ENCODE results near the gene PGA3.
"Not testable (repeated sequence)": the region's sequence is repeated elsewhere in the genome, so short reads cannot be mapped to it uniquely, and the experiment has no call there.

PGA3 gene

GRCh38 chr11:61194981-61195695, 8.2 kb upstream of the PGA3 start:
- H3K4me2 ChIP-seq (ENCODE audit: low read length): no peak overlapping the region
- no peaks in the 10 kb centered on the region for H3K36me3 ChIP-seq (ENCODE audit: insufficient read depth, low read length)
- H3K27me3 ChIP-seq (ENCODE audit: control insufficient read depth, insufficient read depth, low read length): peaks cover 51% of the 10 kb centered on the region
- peaks cover 3% of the 10 kb centered on the region for H3K9me3 ChIP-seq (replicated peaks; ENCODE audit: low read length)
- H3K9ac ChIP-seq (ENCODE audit: low read depth, low read length): no peak overlapping the region
- H3K4me1 ChIP-seq (ENCODE audit: control insufficient read depth, insufficient read depth, low read length): no peaks in the 10 kb centered on the region
- no peak overlapping the region for H3K4me3 ChIP-seq (ENCODE audit: low read length)

GRCh38 chr11:61195719-61196118, 7.6 kb upstream of the PGA3 start:
- no peak overlapping the region for H3K9ac ChIP-seq (ENCODE audit: low read depth, low read length)
- H3K4me2 ChIP-seq (ENCODE audit: low read length): no peak overlapping the region
- H3K9me3 ChIP-seq (replicated peaks; ENCODE audit: low read length): peaks cover 3% of the 10 kb centered on the region
- no peaks in the 10 kb centered on the region for H3K4me1 ChIP-seq (ENCODE audit: control insufficient read depth, insufficient read depth, low read length)
- H3K36me3 ChIP-seq (ENCODE audit: insufficient read depth, low read length): no peaks in the 10 kb centered on the region
- H3K4me3 ChIP-seq (ENCODE audit: low read length): no peak overlapping the region
- peaks cover 51% of the 10 kb centered on the region for H3K27me3 ChIP-seq (ENCODE audit: control insufficient read depth, insufficient read depth, low read length)

- H3K4me1 ChIP-seq (ENCODE audit: control insufficient read depth, insufficient read depth, low read length): no peaks in the 10 kb centered on the region
- H3K36me3 ChIP-seq (ENCODE audit: insufficient read depth, low read length): no peaks in the 10 kb centered on the region
- no peak overlapping the region for H3K4me3 ChIP-seq (ENCODE audit: low read length)
- H3K4me2 ChIP-seq (ENCODE audit: low read length): no peak overlapping the region
- H3K9me3 ChIP-seq (replicated peaks; ENCODE audit: low read length): peaks cover 3% of the 10 kb centered on the region
- H3K27me3 ChIP-seq (ENCODE audit: control insufficient read depth, insufficient read depth, low read length): peaks cover 45% of the 10 kb centered on the region
- H3K9ac ChIP-seq (ENCODE audit: low read depth, low read length): no peak overlapping the region
Observed at GRCh38 chr11:61198361-61198760, 5.0 kb upstream of the PGA3 start.

GRCh38 chr11:61198948-61199523, 4.3 kb upstream of the PGA3 start:
- H3K9ac ChIP-seq (ENCODE audit: low read depth, low read length): no peak overlapping the region
- H3K27me3 ChIP-seq (ENCODE audit: control insufficient read depth, insufficient read depth, low read length): peaks cover 41% of the 10 kb centered on the region
- no peak overlapping the region for H3K4me2 ChIP-seq (ENCODE audit: low read length)
- H3K36me3 ChIP-seq (ENCODE audit: insufficient read depth, low read length): no peaks in the 10 kb centered on the region
- peaks cover 3% of the 10 kb centered on the region for H3K9me3 ChIP-seq (replicated peaks; ENCODE audit: low read length)
- H3K4me1 ChIP-seq (ENCODE audit: control insufficient read depth, insufficient read depth, low read length): no peaks in the 10 kb centered on the region
- H3K4me3 ChIP-seq (ENCODE audit: low read length): no peak overlapping the region

GRCh38 chr11:61201476-61201875, 1.8 kb upstream of the PGA3 start:
- Histone ChIP-seq H3K27me3 (ENCODE audit: control insufficient read depth, insufficient read depth, low read length) (peaks cover 27% of the 10 kb centered on the region), H3K4me1 (ENCODE audit: control insufficient read depth, insufficient read depth, low read length) (no peaks in the 10 kb centered on the region), H3K9me3 (replicated peaks; ENCODE audit: low read length) (peaks cover 3% of the 10 kb centered on the region), H3K4me2 (ENCODE audit: low read length) (no peak overlapping the region), H3K36me3 (ENCODE audit: insufficient read depth, low read length) (no peaks in the 10 kb centered on the region), H3K4me3 (ENCODE audit: low read length) (no peak overlapping the region), H3K9ac (ENCODE audit: low read depth, low read length) (no peak overlapping the region)

GRCh38 chr11:61203873-61204272, 558 bp downstream of the PGA3 start:
- not testable (repeated sequence) for H3K4me3 ChIP-seq (ENCODE audit: low read length); H3K9ac ChIP-seq (ENCODE audit: low read depth, low read length); H3K4me2 ChIP-seq (ENCODE audit: low read length); H3K4me1 ChIP-seq (ENCODE audit: control insufficient read depth, insufficient read depth, low read length); H3K9me3 ChIP-seq (replicated peaks; ENCODE audit: low read length); H3K36me3 ChIP-seq (ENCODE audit: insufficient read depth, low read length)
- peaks cover 13% of the 10 kb centered on the region for H3K27me3 ChIP-seq (ENCODE audit: control insufficient read depth, insufficient read depth, low read length)

- H3K9me3 ChIP-seq (replicated peaks; ENCODE audit: low read length); H3K36me3 ChIP-seq (ENCODE audit: insufficient read depth, low read length); H3K9ac ChIP-seq (ENCODE audit: low read depth, low read length); H3K4me2 ChIP-seq (ENCODE audit: low read length); H3K4me3 ChIP-seq (ENCODE audit: low read length); H3K4me1 ChIP-seq (ENCODE audit: control insufficient read depth, insufficient read depth, low read length): not testable (repeated sequence)
- H3K27me3 ChIP-seq (ENCODE audit: control insufficient read depth, insufficient read depth, low read length): peaks cover 10% of the 10 kb centered on the region
Observed at GRCh38 chr11:61204502-61205059, 1.3 kb downstream of the PGA3 start.

- not testable (repeated sequence) for H3K27me3 ChIP-seq (ENCODE audit: control insufficient read depth, insufficient read depth, low read length); H3K4me2 ChIP-seq (ENCODE audit: low read length); H3K4me1 ChIP-seq (ENCODE audit: control insufficient read depth, insufficient read depth, low read length); H3K9ac ChIP-seq (ENCODE audit: low read depth, low read length); H3K4me3 ChIP-seq (ENCODE audit: low read length); H3K9me3 ChIP-seq (replicated peaks; ENCODE audit: low read length); H3K36me3 ChIP-seq (ENCODE audit: insufficient read depth, low read length)
Observed at GRCh38 chr11:61207636-61208310, 4.5 kb downstream of the PGA3 start.

- not testable (repeated sequence) for H3K27me3 ChIP-seq (ENCODE audit: control insufficient read depth, insufficient read depth, low read length); H3K9ac ChIP-seq (ENCODE audit: low read depth, low read length); H3K4me1 ChIP-seq (ENCODE audit: control insufficient read depth, insufficient read depth, low read length); H3K36me3 ChIP-seq (ENCODE audit: insufficient read depth, low read length); H3K9me3 ChIP-seq (replicated peaks; ENCODE audit: low read length); H3K4me3 ChIP-seq (ENCODE audit: low read length); H3K4me2 ChIP-seq (ENCODE audit: low read length)
Observed at GRCh38 chr11:61210629-61211028, 7.3 kb downstream of the PGA3 start.

- not testable (repeated sequence) for H3K27me3 ChIP-seq (ENCODE audit: control insufficient read depth, insufficient read depth, low read length); H3K4me3 ChIP-seq (ENCODE audit: low read length); H3K4me1 ChIP-seq (ENCODE audit: control insufficient read depth, insufficient read depth, low read length); H3K9me3 ChIP-seq (replicated peaks; ENCODE audit: low read length); H3K4me2 ChIP-seq (ENCODE audit: low read length); H3K9ac ChIP-seq (ENCODE audit: low read depth, low read length); H3K36me3 ChIP-seq (ENCODE audit: insufficient read depth, low read length)
Observed at GRCh38 chr11:61211327-61211952, 8.1 kb downstream of the PGA3 start.

GRCh38 chr11:61212202-61212601, 8.9 kb downstream of the PGA3 start:
- not testable (repeated sequence) for H3K4me1 ChIP-seq (ENCODE audit: control insufficient read depth, insufficient read depth, low read length); H3K9me3 ChIP-seq (replicated peaks; ENCODE audit: low read length); H3K36me3 ChIP-seq (ENCODE audit: insufficient read depth, low read length); H3K4me3 ChIP-seq (ENCODE audit: low read length); H3K9ac ChIP-seq (ENCODE audit: low read depth, low read length); H3K27me3 ChIP-seq (ENCODE audit: control insufficient read depth, insufficient read depth, low read length); H3K4me2 ChIP-seq (ENCODE audit: low read length)
